OCI-LY7 (cell line): ENCODE results near the gene BNC1. TPM values are rescaled to one million over a fixed set of nuclear protein-coding genes. Genes with fewer than 3 reads are reported as not detected.

Experiments
- BruUV-seq: library from RNA; stranded (reverse); fragments of 400-500 nt; replicated peaks from 2 replicates; lab custom pipeline; 2021; lab: Mats Ljungman, UMichigan
- CTCF ChIA-PET: fragments of 300-600 bp; sonication (Branson Sonifier 250); formaldehyde crosslinking; loops from one replicate; lab custom pipeline; 2022; ENCODE audit warnings: antibody characterized with exemption; ENCODE audit not compliant: unreplicated experiment; lab: Charles Lee
- POLR2A ChIA-PET: fragments of 300-600 bp; sonication (Branson Sonifier 250); formaldehyde crosslinking; loops from one replicate; lab custom pipeline; 2022; ENCODE audit warnings: antibody characterized with exemption; lab: Charles Lee
- DNase-seq: peaks from one replicate; pipeline ENCODE4 v3.0.0-alpha.2; 2015; ENCODE audit warnings: low spot score
- H2AFZ ChIP-seq: fragments of 200-600 bp; sonication (generic), shearing (Covaris generic); 2 replicates; pipeline ENCODE4 v1.6.1; 2014; ENCODE audit warnings: mild to moderate bottlenecking, antibody characterized with exemption, low read length, moderate library complexity
- H3K27ac ChIP-seq: fragments of 200-600 bp; sonication (generic); 2 replicates; pipeline ENCODE4 v1.5.1; 2014; ENCODE audit warnings: mixed run types, low read depth, mild to moderate bottlenecking, moderate library complexity, low read length, inconsistent platforms; ENCODE audit not compliant: poor library complexity, severe bottlenecking
- H3K36me3 ChIP-seq: fragments of 200-600 bp; sonication (generic); 2 replicates; pipeline ENCODE4 v1.6.1; 2014; ENCODE audit warnings: mild to moderate bottlenecking, antibody characterized with exemption, low read length, moderate library complexity, mixed read lengths; ENCODE audit not compliant: insufficient read depth
- H3K4me1 ChIP-seq: fragments of 200-600 bp; sonication (generic); 2 replicates; pipeline ENCODE4 v1.5.1; 2014; ENCODE audit warnings: mild to moderate bottlenecking, low read length; ENCODE audit not compliant: insufficient read depth, poor library complexity, severe bottlenecking
- H3K4me2 ChIP-seq: fragments of 200-600 bp; sonication (generic); 2 replicates; pipeline ENCODE4 v1.6.1; 2014; ENCODE audit warnings: mild to moderate bottlenecking, low read length
- H3K4me3 ChIP-seq: fragments of 200-600 bp; sonication (generic); 2 replicates; pipeline ENCODE4 v1.5.1; 2014; ENCODE audit warnings: mild to moderate bottlenecking, low read depth, low read length; ENCODE audit not compliant: poor library complexity, severe bottlenecking
- H3K79me2 ChIP-seq: fragments of 200-600 bp; sonication (generic); 2 replicates; pipeline ENCODE4 v1.6.1; 2016; ENCODE audit warnings: low read depth, mild to moderate bottlenecking, low read length, moderate library complexity, mixed read lengths; ENCODE audit not compliant: insufficient read depth
- H3K9me2 ChIP-seq: fragments of 200-600 bp; sonication (generic); 2 replicates; pipeline ENCODE4 v1.6.1; 2016; ENCODE audit warnings: mild to moderate bottlenecking, low read length, mixed read lengths; ENCODE audit not compliant: insufficient read depth
- H3K9me3 ChIP-seq: fragments of 200-600 bp; sonication (generic); 2 replicates; pipeline ENCODE4 v1.6.1; 2014; ENCODE audit warnings: mild to moderate bottlenecking, mixed run types, low read length, mixed read lengths
- H4K20me1 ChIP-seq: fragments of 200-600 bp; sonication (generic); 2 replicates; pipeline ENCODE4 v1.6.1; 2014; ENCODE audit warnings: mild to moderate bottlenecking, antibody characterized with exemption, low read length, moderate library complexity, mixed read lengths; ENCODE audit not compliant: insufficient read depth
- EZH2phosphoT487 ChIP-seq: fragments of 200-600 bp; sonication (generic); IDR thresholded peaks from 2 replicates; pipeline ENCODE4 v1.6.1; 2018; ENCODE audit warnings: low read depth, borderline replicate concordance, mild to moderate bottlenecking, mixed run types, antibody characterized with exemption, low read length, moderate library complexity, mixed read lengths
- intact Hi-C: fragments of 100-400 bp; cut with micrococcal nuclease; formaldehyde crosslinking; loops from one replicate; pipeline ENCODE4 v1.10.0; 2022; ENCODE audit not compliant: unreplicated experiment
- total RNA-seq, 2 experiments: library from RNA; depleted of rRNA in 1 of 2; stranded (reverse); fragments of >200 nt in 1 of 2; shearing (Covaris generic) in 1 of 2; gene quantifications; 2 replicates each; pipeline ENCODE4 v1.2.3, GENCODE V29; 2014 to 2022
- TF ChIP-seq, protein P1 (sequence below): fragments of 200-600 bp; sonication (generic); conservative IDR thresholded peaks from 2 replicates; pipeline ENCODE4 v1.5.1; 2014; ENCODE audit warnings: mild to moderate bottlenecking, antibody characterized with exemption, low read length, moderate library complexity, mixed read lengths

BNC1 gene
- total RNA-seq, 2 experiments from 2014 or later, result not detected

DNA sequence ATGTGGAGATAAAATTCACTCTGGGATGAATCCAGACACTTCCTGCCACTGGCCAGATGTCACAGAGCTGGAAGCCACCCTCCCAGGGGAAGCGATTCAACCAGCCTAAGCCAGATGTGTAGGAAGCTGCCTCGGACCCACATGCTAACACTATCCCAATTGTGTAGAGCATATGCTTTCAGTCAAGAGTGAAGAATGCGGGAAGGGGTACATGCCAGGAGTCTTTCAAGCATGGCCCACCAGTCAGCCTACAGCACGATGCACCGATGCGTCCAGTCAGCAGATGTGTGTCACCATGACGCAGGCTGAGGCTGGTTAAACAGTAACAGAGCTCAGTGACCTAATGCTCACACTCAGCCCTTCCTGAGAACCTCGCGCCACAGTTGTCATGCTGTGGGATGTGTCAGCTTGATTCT, 38.8 kb upstream of the BNC1 start:
- Histone ChIP-seq H3K4me3 (no peak overlapping the region), H3K9me2 (no peaks in the 10 kb centered on the region), H3K4me1 (no peaks in the 10 kb centered on the region), H3K27ac (no peak overlapping the region), H2AFZ (no peak overlapping the region), H3K36me3 (no peaks in the 10 kb centered on the region), H3K4me2 (no peak overlapping the region), H3K9me3 (no peaks in the 10 kb centered on the region), H4K20me1 (no peaks in the 10 kb centered on the region), H3K79me2 (no peaks in the 10 kb centered on the region)
- intact Hi-C loops, result no loop called here
- POLR2A ChIA-PET, result interaction anchor here (0.5 to 1.5 kb wide), 2 partner anchors 72 to 158 kb away, joined by 3 to 6 read pairs; no protein-coding TSS in a partner anchor
- TF ChIP-seq, protein P1, sequence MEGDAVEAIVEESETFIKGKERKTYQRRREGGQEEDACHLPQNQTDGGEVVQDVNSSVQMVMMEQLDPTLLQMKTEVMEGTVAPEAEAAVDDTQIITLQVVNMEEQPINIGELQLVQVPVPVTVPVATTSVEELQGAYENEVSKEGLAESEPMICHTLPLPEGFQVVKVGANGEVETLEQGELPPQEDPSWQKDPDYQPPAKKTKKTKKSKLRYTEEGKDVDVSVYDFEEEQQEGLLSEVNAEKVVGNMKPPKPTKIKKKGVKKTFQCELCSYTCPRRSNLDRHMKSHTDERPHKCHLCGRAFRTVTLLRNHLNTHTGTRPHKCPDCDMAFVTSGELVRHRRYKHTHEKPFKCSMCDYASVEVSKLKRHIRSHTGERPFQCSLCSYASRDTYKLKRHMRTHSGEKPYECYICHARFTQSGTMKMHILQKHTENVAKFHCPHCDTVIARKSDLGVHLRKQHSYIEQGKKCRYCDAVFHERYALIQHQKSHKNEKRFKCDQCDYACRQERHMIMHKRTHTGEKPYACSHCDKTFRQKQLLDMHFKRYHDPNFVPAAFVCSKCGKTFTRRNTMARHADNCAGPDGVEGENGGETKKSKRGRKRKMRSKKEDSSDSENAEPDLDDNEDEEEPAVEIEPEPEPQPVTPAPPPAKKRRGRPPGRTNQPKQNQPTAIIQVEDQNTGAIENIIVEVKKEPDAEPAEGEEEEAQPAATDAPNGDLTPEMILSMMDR, result no peak
- no peak for TF ChIP-seq EZH2phosphoT487
- CTCF ChIA-PET, result no interaction called here
- BruUV-seq, result no TSS peak
- no peak for DNase-seq

DNA sequence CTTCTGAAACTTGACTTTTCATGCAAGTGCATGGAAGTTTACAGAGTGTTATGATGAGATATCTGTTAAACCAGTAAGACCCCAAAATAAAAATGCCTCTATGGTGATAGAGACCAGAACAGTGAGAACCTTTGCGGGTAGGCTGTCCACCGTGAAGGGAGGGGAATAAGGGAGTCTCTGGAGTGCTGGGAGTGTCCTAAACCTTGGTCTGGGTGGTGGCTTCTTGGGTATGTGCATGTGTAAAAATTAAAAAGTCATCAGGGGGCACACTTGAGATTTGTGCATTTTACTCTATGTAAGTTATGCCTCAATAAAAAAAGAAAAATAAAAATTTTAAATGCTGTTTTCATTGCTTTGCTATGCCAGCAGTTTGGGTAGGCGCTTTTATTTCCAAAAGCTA, 38.2 kb upstream of the BNC1 start:
- POLR2A ChIA-PET, result interaction anchor here (1.5 kb wide), 1 partner anchor 72 kb away, joined by 3 read pairs; no protein-coding TSS in a partner anchor
- intact Hi-C loops, result no loop called here

DNA sequence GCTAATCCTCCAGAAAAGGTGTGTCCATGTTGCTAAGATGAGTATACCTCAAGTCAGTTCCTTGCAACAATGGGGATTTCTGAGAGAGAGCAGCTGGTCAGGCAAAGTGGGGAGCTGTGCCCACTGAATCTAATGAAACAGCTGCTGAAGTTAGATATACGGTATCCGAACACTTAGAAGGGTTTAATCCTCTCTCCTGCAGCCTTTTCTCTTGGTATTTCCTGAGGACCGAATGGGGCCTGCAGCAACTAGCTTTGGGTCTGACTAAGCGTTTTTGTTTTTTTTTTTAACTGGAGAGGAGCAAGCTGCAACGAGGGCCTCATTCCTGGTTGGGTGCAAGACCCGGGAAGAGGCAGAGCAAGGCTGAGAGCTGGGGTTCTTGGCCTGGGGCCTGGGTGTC, 37.6 kb upstream of the BNC1 start:
- Histone ChIP-seq H2AFZ (no peak overlapping the region), H3K9me2 (no peaks in the 10 kb centered on the region), H3K4me2 (no peak overlapping the region), H3K4me1 (no peaks in the 10 kb centered on the region), H4K20me1 (no peaks in the 10 kb centered on the region), H3K9me3 (no peaks in the 10 kb centered on the region), H3K79me2 (no peaks in the 10 kb centered on the region), H3K36me3 (no peaks in the 10 kb centered on the region), H3K4me3 (no peak overlapping the region), H3K27ac (no peak overlapping the region)
- BruUV-seq, result no TSS peak
- ChIA-PET POLR2A (interaction anchor here (1.5 kb wide), 1 partner anchor 73 kb away, joined by 3 read pairs; no protein-coding TSS in a partner anchor), CTCF (no interaction called here)
- TF ChIP-seq, protein P1, result no peak
- TF ChIP-seq EZH2phosphoT487, result no peak
- no peak for DNase-seq
- intact Hi-C loops, result no loop called here

More for the DNA sequence above, 38.2 kb upstream of the BNC1 start:
- TF ChIP-seq, protein P1, result no peak
- no peak for TF ChIP-seq EZH2phosphoT487
- H3K36me3 ChIP-seq, result no peaks in the 10 kb centered on the region
- H3K9me2 ChIP-seq, result no peaks in the 10 kb centered on the region
- DNase-seq, result no peak
- no peaks in the 10 kb centered on the region for H3K4me1 ChIP-seq
- no peak overlapping the region for H3K27ac ChIP-seq
- H4K20me1 ChIP-seq, result no peaks in the 10 kb centered on the region
- H2AFZ ChIP-seq, result no peak overlapping the region
- H3K4me2 ChIP-seq, result no peak overlapping the region
- no TSS peak for BruUV-seq
- H3K9me3 ChIP-seq, result no peaks in the 10 kb centered on the region
- H3K79me2 ChIP-seq, result no peaks in the 10 kb centered on the region
- H3K4me3 ChIP-seq, result no peak overlapping the region
- CTCF ChIA-PET, result interaction anchor here (0.5 kb wide), 1 partner anchor 11 kb away, joined by 3 read pairs; no protein-coding TSS in a partner anchor
